Retinal pigment epithelial cell (primary cell): Measurements from ENCODE around the gene VASH2.
"Not testable (repeated sequence)": the region's sequence is repeated elsewhere in the genome, so short reads cannot be mapped to it uniquely, and the experiment has no call there.

Experiments used
- DNase-seq: peaks from one replicate; pipeline ENCODE4 v3.0.0-alpha.2; 2010; ENCODE audit warnings: low read depth
- H3K4me3 ChIP-seq: 2 replicates; pipeline ENCODE4 v1.5.1; 2011; ENCODE audit warnings: mild to moderate bottlenecking, low read length, control low read depth, moderate library complexity
- TF ChIP-seq, protein P1 (sequence below): conservative IDR thresholded peaks from 2 replicates; pipeline ENCODE4 v1.5.1; 2011; ENCODE audit warnings: low read depth, low read length, control low read depth, inconsistent platforms

The VASH2 gene

DNA sequence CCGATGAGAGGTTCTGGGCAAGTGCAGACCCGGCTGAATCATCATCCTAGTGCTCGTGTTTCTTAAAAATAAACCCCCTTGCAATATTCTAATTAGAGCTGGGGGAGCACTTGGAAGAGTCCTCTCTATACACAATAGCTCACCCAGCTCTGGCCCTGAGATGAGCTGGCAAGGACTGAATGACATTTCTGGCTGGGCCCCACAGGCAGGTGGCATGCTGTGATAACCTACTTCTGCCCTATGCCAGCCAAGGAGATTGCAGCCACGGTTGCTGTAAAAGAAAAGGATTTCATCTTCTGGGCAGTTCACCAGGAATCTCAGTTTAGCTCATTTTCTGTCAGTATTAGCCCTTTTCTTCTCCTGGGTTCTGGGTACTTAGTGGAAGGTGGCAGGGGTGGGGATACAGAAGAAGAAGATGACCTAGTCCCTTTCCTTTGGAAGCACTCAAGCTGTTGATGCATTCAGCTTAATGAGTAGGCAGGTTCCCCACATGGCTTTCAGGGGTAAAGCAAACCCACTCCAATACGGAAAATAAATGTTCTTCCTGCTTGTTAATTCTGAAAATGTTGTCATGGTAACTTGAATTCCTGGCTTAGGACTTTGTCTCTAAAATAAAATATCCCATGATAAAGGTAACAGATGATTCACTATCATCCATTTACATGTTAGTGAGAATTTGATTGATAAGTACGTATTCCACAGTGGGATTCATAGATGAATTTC lies 32.2 kb downstream of the VASH2 start:
- TF ChIP-seq, protein P1, sequence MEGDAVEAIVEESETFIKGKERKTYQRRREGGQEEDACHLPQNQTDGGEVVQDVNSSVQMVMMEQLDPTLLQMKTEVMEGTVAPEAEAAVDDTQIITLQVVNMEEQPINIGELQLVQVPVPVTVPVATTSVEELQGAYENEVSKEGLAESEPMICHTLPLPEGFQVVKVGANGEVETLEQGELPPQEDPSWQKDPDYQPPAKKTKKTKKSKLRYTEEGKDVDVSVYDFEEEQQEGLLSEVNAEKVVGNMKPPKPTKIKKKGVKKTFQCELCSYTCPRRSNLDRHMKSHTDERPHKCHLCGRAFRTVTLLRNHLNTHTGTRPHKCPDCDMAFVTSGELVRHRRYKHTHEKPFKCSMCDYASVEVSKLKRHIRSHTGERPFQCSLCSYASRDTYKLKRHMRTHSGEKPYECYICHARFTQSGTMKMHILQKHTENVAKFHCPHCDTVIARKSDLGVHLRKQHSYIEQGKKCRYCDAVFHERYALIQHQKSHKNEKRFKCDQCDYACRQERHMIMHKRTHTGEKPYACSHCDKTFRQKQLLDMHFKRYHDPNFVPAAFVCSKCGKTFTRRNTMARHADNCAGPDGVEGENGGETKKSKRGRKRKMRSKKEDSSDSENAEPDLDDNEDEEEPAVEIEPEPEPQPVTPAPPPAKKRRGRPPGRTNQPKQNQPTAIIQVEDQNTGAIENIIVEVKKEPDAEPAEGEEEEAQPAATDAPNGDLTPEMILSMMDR, result no peak
- DNase-seq, result no peak
- H3K4me3 ChIP-seq, result no peak overlapping the region

DNA sequence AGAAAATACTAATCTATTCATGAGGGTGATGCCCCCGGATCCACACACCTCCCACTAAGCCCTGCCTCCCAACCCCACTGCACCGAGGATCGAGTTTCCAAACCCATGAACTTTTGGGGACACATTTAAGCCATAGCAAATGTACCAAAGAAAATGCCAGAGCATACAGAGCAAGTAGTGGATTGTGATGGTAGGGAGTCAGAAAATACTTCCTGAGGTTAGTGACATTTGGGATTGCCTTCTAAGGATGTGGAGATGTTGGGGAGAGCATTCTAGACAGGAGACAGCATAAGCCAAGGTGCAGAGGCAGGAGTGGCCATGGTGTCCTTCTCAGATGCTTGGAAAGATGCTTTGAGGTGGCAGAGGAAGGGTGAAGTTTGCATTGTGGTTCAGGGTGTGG lies 33.1 kb downstream of the VASH2 start:
- DNase-seq, result no peak
- TF ChIP-seq, protein P1, result no peak
- no peak overlapping the region for H3K4me3 ChIP-seq

DNA sequence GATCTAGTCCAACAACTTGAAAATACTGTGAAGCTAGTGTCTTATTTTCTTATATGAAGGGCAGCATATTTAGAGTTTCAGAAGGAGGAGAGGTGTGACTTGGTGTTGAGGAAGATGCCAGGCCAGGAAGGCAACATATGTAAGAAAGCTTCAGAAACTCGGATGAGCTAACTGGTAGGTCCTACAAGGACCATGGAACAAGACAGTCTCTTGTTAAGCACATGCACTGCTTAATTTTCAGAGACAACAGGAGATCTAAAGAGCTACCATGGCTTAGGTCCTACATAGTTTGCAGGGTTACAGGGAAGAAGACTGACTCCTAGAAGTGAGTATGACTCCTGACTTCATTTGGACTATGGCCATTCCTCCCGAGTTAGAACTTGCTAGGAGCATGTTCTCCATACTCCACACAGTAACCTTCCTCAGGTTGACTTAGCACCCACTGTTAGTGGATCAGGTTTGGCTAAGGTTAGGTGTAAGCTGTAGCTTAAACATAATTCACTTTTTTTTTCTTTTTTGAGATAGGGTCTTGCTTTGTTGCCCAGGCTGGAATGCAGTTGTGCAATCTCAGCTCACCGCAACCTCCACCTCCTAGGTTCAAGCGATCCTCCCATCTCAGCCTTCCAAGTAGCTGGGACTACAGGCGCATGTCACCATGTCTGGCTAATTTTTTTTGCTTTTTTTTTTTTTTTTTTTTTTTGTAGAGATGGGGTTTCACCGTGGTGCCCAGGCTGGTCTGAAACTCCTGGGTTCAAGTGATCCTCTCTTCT lies 34.4 kb downstream of the VASH2 start:
- TF ChIP-seq, protein P1, result no peak
- DNase-seq, result no peak
- H3K4me3 ChIP-seq, result no peak overlapping the region

DNA sequence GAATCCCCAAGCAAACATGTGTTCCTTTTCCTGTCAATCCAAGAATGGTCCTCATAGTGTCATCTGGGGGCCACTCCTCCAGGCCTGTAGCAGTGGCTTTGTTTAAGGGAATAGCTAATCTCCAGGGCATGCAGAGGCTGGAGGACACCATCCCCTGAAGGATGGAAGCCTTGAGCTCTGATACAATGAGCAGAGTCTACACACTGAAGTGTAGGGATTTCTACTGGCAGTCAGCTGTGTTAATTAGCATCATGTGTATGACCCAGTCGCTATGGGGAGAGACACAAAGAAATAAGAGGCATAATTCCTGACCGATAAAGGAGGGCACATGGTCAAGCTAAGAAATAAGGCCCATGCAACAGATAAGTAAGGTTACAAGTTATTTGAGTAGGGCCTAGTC lies 36.2 kb downstream of the VASH2 start:
- no peak overlapping the region for H3K4me3 ChIP-seq
- TF ChIP-seq, protein P1, result no peak
- no peak for DNase-seq

DNA sequence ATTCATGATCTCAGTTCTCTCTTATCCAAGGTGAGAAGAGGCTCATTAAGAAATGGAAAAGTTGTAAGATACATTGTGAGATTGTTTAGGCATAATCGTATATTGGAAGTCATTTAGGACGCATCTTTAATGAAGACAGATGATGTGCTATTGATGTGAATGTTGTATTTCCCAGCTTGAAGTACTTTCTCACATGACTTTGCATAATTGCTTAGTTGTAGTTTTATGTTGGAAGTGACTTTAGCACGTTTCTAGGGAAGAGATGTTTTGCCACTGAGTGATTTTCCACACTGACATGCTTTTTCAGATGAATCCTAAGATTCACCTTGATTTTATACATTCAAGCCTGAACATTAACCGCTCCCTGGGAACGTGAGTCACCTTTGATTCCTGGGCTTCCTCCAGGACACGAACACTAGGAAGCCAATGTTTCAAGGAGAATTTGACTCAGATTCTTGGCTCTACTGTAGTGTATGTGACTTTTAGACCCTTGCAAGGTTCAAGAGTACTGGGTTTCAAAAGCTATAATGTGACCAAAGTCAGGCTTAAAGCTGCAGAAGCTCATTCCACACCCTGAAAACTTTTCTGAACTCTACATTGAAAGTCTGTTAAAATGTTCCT lies 37.5 kb downstream of the VASH2 start:
- no peak for DNase-seq
- H3K4me3 ChIP-seq, result no peak overlapping the region

DNA sequence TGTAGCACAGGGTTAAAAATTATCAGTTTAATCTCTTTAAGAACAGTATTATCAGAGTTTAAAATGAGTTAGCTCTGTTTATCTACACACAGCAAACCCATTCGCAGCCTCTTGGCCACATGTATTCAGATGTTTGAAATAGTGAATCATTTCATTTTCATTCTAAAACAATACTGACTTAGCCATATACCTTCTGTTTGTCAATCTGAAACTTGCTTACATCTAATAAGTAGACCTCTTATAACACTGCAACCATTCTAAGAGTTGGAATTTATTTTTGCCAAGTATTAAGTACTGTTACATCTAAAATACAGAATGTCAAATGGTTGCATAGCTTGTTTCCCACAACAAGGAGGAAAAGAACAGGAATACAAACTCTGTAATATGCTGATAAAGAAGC lies 39.9 kb downstream of the VASH2 start:
- TF ChIP-seq, protein P1, result no peak

More for the DNA sequence above, 37.5 kb downstream of the VASH2 start:
- TF ChIP-seq, protein P1, result no peak

DNA sequence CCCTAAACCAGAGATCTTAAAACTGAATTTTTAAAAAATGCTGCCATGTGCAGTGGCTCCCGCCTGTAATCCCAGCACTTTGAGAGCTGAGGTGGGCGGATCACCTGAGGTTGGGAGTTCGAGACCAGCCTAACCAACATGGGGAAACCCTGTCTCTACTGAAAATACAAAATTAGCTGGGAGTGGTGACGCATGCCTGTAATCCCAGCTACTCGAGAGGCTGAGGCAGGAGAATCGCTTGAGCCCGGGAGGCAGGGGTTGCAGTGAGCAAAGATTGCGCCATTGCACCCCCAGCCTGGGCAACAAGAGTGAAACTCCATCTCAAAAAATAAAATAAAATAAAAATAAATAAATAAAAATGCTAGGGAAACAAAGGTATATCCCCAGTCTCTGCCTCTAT lies 43.6 kb downstream of the VASH2 start:
- DNase-seq, H3K4me3 ChIP-seq: not testable (repeated sequence)

More for the DNA sequence above, 39.9 kb downstream of the VASH2 start:
- H3K4me3 ChIP-seq, result no peak overlapping the region
- DNase-seq, result no peak
